ENCODE data around the gene AKIP1.
"Not testable (repeated sequence)": the region's sequence is repeated elsewhere in the genome, so short reads cannot be mapped to it uniquely, and the experiment has no call there.

Gene AKIP1

GRCh38 chr11:8870411-8871170 is 40.4 kb upstream of the AKIP1 start:
- no peak for TF ChIP-seq CTCF (IDR thresholded peaks at IDR 0.05; ENCODE audit: low read depth, low read length)
- no peak for TF ChIP-seq POLR2A (IDR thresholded peaks at IDR 0.05; ENCODE audit: extremely low read depth, insufficient read length)
- peak overlapping the region; percentile 21 for H3K4me3 ChIP-seq (ENCODE audit: low read depth, low read length)
- DNase-seq (ENCODE audit: low read depth) = peak; percentile 47

GRCh38 chr11:8871171-8871775 is 39.7 kb upstream of the AKIP1 start:
- TF ChIP-seq CTCF (IDR thresholded peaks at IDR 0.05; ENCODE audit: low read depth, low read length) = no peak
- no peak for TF ChIP-seq MAX (IDR thresholded peaks at IDR 0.05; ENCODE audit: low read depth, low read length)
- TF ChIP-seq MYC (IDR thresholded peaks at IDR 0.05; ENCODE audit: low read depth, low read length) = no peak
- TF ChIP-seq POLR2A (IDR thresholded peaks at IDR 0.05; ENCODE audit: extremely low read depth, insufficient read length) = no peak
- no peak overlapping the region for H3K4me3 ChIP-seq (ENCODE audit: low read depth, low read length)
- no peak for DNase-seq (ENCODE audit: low read depth)

GRCh38 chr11:8871962-8872361 is 39.0 kb upstream of the AKIP1 start:
- DNase-seq (ENCODE audit: low read depth) = no peak
- TF ChIP-seq CTCF (IDR thresholded peaks at IDR 0.05; ENCODE audit: low read depth, low read length) (no peak), MAX (IDR thresholded peaks at IDR 0.05; ENCODE audit: low read depth, low read length) (no peak), POLR2A (IDR thresholded peaks at IDR 0.05; ENCODE audit: extremely low read depth, insufficient read length) (no peak), MYC (IDR thresholded peaks at IDR 0.05; ENCODE audit: low read depth, low read length) (no peak)

GRCh38 chr11:8873741-8874405 is 37.1 kb upstream of the AKIP1 start:
- no peak for TF ChIP-seq POLR2A (IDR thresholded peaks at IDR 0.05; ENCODE audit: extremely low read depth, insufficient read length)
- H3K4me3 ChIP-seq (ENCODE audit: low read depth, low read length) = no peak overlapping the region
- DNase-seq (ENCODE audit: low read depth) = peak; percentile 10

More at GRCh38 chr11:8871962-8872361, 39.0 kb upstream of the AKIP1 start:
- H3K4me3 ChIP-seq (ENCODE audit: low read depth, low read length) = no peak overlapping the region

GRCh38 chr11:8878771-8879170 is 32.2 kb upstream of the AKIP1 start:
- TF ChIP-seq POLR2A (IDR thresholded peaks at IDR 0.05; ENCODE audit: extremely low read depth, insufficient read length) = no peak
- no peak for TF ChIP-seq MAX (IDR thresholded peaks at IDR 0.05; ENCODE audit: low read depth, low read length)
- TF ChIP-seq MYC (IDR thresholded peaks at IDR 0.05; ENCODE audit: low read depth, low read length) = no peak
- no peak for TF ChIP-seq CTCF (IDR thresholded peaks at IDR 0.05; ENCODE audit: low read depth, low read length)
- no peak for DNase-seq (ENCODE audit: low read depth)

GRCh38 chr11:8881585-8881984 is 29.4 kb upstream of the AKIP1 start:
- DNase-seq (ENCODE audit: low read depth); H3K4me3 ChIP-seq (ENCODE audit: low read depth, low read length): not testable (repeated sequence)

More at GRCh38 chr11:8878771-8879170, 32.2 kb upstream of the AKIP1 start:
- H3K4me3 ChIP-seq (ENCODE audit: low read depth, low read length) = no peak overlapping the region

All from NB4 (cell line).